ENCODE results near the gene OR52N2. TPM values are rescaled to one million over a fixed set of nuclear protein-coding genes. Genes with fewer than 3 reads are reported as not detected.

Gene OR52N2
- total RNA-seq, 4 donors from 2014 or later = not detected

DNA sequence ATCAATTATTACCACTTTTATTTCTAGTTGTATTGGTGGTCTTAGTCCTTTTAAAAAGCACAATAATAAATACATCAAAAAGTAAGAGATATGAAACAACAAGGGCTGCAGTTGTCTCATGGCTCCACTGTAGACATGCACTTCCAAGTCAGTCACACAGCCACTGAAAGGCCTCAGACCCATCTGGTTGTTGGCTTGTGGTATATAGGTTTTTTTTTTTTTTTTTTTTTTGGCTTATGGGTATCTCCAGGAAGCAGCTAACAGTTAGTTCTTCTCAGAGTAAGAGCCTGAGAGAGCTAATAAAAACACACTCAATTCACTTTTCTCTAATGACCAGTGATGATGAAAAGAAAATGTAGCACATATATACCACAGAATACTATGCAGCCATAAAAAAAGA, 39.0 kb downstream of the OR52N2 start:
- Histone ChIP-seq H3K9me3 (no peaks in the 10 kb centered on the region), H3K4me3 (no peak overlapping the region), H3K27me3 (no peaks in the 10 kb centered on the region), H3K4me1 (no peaks in the 10 kb centered on the region), H3K27ac (no peak overlapping the region), H3K36me3 (no peaks in the 10 kb centered on the region)
- in situ Hi-C loops (cut with MboI; ENCODE audit: low sequenced_read_pairs in 4 of 4) = no loop called here
- no peak for TF ChIP-seq POLR2A (IDR thresholded peaks at IDR 0.05)
- TF ChIP-seq CTCF (IDR thresholded peaks at IDR 0.05 in 4 of 5, conservative IDR thresholded peaks at IDR 0.05 in 1 of 5) = no peak
- intact Hi-C loops (cut with DNase I; ENCODE audit: low total_unique reads) = no loop called here
- no peak for DNase-seq
- ATAC-seq = no peak

GRCh38 chr11:5851002-5851401, 42.3 kb downstream of the OR52N2 start:
- in situ Hi-C loops (cut with MboI; ENCODE audit: low sequenced_read_pairs in 4 of 4) (no loop called here), intact Hi-C loops (cut with DNase I; ENCODE audit: low total_unique reads) (no loop called here)
- TF ChIP-seq POLR2A (IDR thresholded peaks at IDR 0.05) (no peak), CTCF (IDR thresholded peaks at IDR 0.05 in 4 of 5, conservative IDR thresholded peaks at IDR 0.05 in 1 of 5) (no peak)

DNA sequence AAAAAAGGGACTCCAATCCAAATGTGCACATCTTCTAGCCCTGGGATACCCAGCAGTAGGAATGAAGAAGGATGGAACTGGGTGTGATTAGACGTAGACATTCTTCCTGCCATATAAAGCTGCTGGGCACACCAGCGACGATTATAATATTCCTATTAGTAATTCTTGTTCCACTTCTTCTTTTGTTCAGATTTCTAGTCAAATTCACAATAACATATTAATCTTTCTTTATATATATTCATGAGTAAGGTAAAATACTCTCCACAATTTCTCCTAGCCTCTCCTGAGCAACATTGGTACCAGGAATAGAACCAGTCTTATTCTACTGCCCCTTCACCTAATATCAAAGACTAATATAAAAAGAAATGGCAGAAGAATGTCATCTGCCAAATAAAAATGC, 48.9 kb downstream of the OR52N2 start, which contains the start of gene OR52E8:
TSS of gene OR52E8 (minus strand) at position 101 of the 400 bp plus-strand sequence. CDS start at position 101, 0 bp downstream.
- no peaks in the 10 kb centered on the region for H3K36me3 ChIP-seq
- in situ Hi-C loops (cut with MboI; ENCODE audit: low sequenced_read_pairs in 4 of 4) = no loop called here
- no peak for ATAC-seq

More at GRCh38 chr11:5851002-5851401, 42.3 kb downstream of the OR52N2 start:
- no peaks in the 10 kb centered on the region for H3K36me3 ChIP-seq
- no peaks in the 10 kb centered on the region for H3K27me3 ChIP-seq
- H3K4me1 ChIP-seq = no peaks in the 10 kb centered on the region
- ATAC-seq (no peak), DNase-seq (no peak)
- H3K4me3 ChIP-seq = no peak overlapping the region
- no peaks in the 10 kb centered on the region for H3K9me3 ChIP-seq
- H3K27ac ChIP-seq = no peak overlapping the region

GRCh38 chr11:5865826-5866225, 57.1 kb downstream of the OR52N2 start:
- TF ChIP-seq CTCF (IDR thresholded peaks at IDR 0.05 in 4 of 5, conservative IDR thresholded peaks at IDR 0.05 in 1 of 5) (no peak), POLR2A (IDR thresholded peaks at IDR 0.05) (no peak)
- no peak for DNase-seq
- Histone ChIP-seq H3K4me1 (no peaks in the 10 kb centered on the region), H3K9me3 (no peaks in the 10 kb centered on the region), H3K27ac (no peak overlapping the region), H3K4me3 (no peak overlapping the region), H3K27me3 (no peaks in the 10 kb centered on the region), H3K36me3 (no peaks in the 10 kb centered on the region)
- intact Hi-C loops (cut with DNase I; ENCODE audit: low total_unique reads) (no loop called here), in situ Hi-C loops (cut with MboI; ENCODE audit: low sequenced_read_pairs in 4 of 4) (no loop called here)
- no peak for ATAC-seq

More for the DNA sequence above, 48.9 kb downstream of the OR52N2 start, which contains the start of gene OR52E8:
- no peak within 1 kb of the TSS for H3K4me3 ChIP-seq
- H3K27me3 ChIP-seq = no peaks in the 10 kb centered on the region
- intact Hi-C loops (cut with DNase I; ENCODE audit: low total_unique reads) = no loop called here
- no peak within 1 kb of the TSS for H3K27ac ChIP-seq
- no peaks in the 10 kb centered on the region for H3K4me1 ChIP-seq
- H3K9me3 ChIP-seq = no peaks in the 10 kb centered on the region
- DNase-seq = no peak
- TF ChIP-seq CTCF (IDR thresholded peaks at IDR 0.05 in 4 of 5, conservative IDR thresholded peaks at IDR 0.05 in 1 of 5) (no peak), POLR2A (IDR thresholded peaks at IDR 0.05) (no peak)

Other genes with a start within 250 kb of the OR52N2 start
- gene OR52B6, start 228.0 kb upstream of the OR52N2 start, total RNA-seq = not detected
- gene TRIM6, start 212.3 kb upstream of the OR52N2 start, total RNA-seq = under 1 TPM; 0.15 to 0.35 (median 0.28) TPM
- gene TRIM34, start 183.9 kb upstream of the OR52N2 start, total RNA-seq = 1 to 10 TPM in 3 of 4 donors, under 1 TPM in 1; 0.32 to 1.6 (median 1.2) TPM
- gene TRIM5, start 123.8 kb upstream of the OR52N2 start, total RNA-seq = 1 to 10 TPM; 2.3 to 3.9 (median 2.6) TPM
- 10 to 100 TPM in 2 of 4 donors, 1 to 10 TPM in 2; 5.3 to 15.8 (median 8.8) TPM for gene TRIM22, start 119.1 kb upstream of the OR52N2 start, total RNA-seq
- not detected for gene OR56B1, start 72.5 kb upstream of the OR52N2 start, total RNA-seq
- gene OR52N4, start 54.7 kb upstream of the OR52N2 start, total RNA-seq = not detected
- not detected for gene OR52N5, start 25.6 kb upstream of the OR52N2 start, total RNA-seq
- not detected for gene OR52N1, start 17.7 kb upstream of the OR52N2 start, total RNA-seq
- not detected for gene OR52E6, start 33.0 kb downstream of the OR52N2 start, total RNA-seq
- not detected for gene OR52E8, start 48.8 kb downstream of the OR52N2 start, total RNA-seq
- not detected for gene OR52E4, start 71.7 kb downstream of the OR52N2 start, total RNA-seq
- not detected for gene OR52E5, start 84.3 kb downstream of the OR52N2 start, total RNA-seq
- not detected for gene OR56A3, start 133.3 kb downstream of the OR52N2 start, total RNA-seq
- not detected for gene OR56A5, start 159.6 kb downstream of the OR52N2 start, total RNA-seq
- gene OR52L1, start 178.1 kb downstream of the OR52N2 start, total RNA-seq = not detected
- not detected for gene OR56A4, start 198.0 kb downstream of the OR52N2 start, total RNA-seq
- gene OR56A1, start 221.8 kb downstream of the OR52N2 start, total RNA-seq = not detected